ENCODE data around the gene ANO10.
"Not testable (repeated sequence)": the region's sequence is repeated elsewhere in the genome, so short reads cannot be mapped to it uniquely, and the experiment has no call there.

ANO10 gene, protein sequence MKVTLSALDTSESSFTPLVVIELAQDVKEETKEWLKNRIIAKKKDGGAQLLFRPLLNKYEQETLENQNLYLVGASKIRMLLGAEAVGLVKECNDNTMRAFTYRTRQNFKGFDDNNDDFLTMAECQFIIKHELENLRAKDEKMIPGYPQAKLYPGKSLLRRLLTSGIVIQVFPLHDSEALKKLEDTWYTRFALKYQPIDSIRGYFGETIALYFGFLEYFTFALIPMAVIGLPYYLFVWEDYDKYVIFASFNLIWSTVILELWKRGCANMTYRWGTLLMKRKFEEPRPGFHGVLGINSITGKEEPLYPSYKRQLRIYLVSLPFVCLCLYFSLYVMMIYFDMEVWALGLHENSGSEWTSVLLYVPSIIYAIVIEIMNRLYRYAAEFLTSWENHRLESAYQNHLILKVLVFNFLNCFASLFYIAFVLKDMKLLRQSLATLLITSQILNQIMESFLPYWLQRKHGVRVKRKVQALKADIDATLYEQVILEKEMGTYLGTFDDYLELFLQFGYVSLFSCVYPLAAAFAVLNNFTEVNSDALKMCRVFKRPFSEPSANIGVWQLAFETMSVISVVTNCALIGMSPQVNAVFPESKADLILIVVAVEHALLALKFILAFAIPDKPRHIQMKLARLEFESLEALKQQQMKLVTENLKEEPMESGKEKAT

DNA sequence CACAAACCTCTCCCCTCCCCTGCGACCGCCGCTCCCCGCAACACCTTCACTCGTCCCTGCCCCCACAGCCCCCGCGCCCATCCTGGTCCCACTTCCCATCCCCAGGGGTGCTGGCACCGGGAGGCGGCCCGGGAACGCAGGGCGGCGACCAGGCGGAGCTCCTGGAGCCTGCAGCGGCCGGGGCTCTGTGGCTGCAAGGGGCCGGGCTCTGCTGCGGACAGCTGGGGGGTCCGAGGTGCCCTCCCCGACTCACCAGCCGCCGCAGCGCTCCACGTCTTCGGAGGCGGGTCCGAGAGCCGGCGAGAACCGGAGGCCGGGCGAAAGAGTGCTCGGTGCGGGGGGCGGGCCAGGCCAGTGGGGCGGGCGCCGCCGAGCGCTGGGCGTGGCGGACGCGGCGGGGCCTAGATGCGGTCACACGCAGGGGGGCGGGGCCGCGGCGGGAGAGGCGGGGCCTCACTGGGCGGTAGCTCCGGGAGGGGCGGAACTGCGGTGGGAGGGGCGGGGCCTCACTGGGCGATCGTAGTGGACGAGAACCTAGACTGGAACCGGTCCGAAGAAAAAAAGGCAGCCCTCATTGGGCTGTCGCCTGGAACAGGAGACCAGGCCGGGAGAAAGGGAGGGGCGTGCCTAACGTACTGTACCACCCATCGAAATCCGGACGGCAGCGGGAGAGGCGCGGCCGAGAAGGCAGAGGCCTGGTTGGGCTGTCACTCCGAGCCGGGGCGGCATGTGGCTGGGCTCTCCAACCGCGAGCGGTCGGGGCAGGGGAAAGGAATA, at the start of gene ANO10:
ANO10 (minus strand) TSS at position 356 of the 777 bp plus-strand sequence. CDS start 16,159 bp downstream, outside the sequence.
- DNase-seq: peak; percentile 98 to 99

DNA sequence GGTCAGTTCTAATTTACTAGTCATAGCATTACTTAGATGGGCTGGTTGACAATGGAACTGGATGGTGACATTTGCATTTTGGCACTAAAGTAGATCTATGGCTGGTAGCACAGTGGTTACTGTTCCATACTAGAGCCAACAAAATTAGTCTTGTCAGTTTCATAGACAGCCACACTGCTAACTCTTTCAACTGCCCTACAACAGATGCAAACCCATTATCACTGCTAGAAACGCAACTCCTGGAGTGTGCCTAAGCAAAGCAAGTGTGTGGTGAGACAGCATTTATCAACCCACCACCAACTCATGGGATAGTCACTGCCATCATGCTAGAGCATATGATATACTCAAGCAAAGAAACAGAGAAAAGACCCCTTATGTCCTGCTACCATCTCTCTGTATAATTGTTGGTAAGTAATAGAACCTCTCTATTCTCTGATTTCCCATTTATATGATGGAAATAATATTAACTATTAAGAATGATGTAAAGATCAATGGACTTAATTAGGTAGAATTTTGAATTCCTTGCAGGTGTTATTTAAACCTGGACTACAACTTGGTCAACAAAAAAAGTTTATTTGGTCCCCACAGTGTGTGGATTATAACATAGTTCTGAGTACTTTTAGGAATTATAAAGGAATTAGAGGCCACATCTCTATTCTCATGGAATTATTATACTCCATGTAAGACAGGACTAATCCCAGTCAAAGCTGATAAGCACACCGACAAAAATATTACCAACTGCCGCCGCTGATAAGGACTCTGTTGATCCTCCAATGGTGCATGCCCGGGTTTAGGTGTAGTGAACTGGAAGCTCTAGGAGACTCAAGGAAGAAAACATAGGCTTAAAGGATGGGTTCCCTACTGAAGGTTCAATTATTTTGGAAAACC, 49.1 kb upstream of the ANO10 start:
- DNase-seq: no peak

DNA sequence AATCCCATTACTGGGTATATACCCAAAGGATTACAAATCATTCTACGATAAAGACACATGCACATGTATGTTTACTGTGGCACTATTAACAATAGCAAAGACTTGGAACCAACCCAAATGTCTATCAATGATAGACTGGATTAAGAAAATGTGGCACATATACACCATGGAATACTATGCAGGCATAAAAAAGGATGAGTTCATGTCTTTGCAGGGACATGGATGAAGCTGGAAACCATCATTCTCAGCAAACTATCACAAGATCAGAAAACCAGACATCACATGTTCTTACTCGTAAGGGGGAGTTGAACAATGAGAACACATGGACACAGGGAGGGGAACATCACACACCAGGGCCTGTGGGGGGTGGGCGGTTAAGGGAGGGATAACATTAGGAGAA, 43.2 kb upstream of the ANO10 start:
- DNase-seq: not testable (repeated sequence)

GRCh38 chr3:43661376-43661775, 39.6 kb upstream of the ANO10 start:
- not testable (repeated sequence) for DNase-seq

DNA sequence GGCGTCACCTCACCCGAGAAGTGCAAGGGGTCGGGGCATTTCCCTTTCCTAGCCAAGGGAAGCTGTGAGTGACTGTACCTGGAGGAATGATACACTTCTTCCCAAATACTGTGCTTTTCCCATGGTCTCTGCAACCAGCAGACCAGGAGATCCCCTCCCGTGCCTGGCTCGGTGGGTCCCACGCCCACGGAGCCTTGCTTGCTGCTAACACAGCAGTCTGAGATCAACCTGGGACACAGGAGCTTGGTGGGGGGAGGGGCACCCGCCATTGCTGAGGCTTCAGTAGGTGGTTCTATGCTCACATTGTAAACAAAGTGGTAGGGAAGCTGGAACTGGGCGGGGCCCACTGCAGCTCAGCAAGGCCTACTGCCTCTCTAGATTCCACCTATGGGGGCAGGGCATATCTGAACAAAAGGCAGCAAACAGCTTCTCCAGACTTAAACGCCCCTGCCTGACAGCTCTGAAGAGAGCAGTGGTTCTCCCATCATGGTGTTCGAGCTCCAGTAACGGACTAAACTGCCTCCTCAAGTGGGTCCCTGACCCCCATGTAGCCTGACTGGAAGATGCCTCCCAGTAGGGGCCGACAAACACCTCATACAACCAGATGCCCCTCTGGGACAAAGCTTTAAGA, 37.6 kb upstream of the ANO10 start:
- DNase-seq: no peak

- DNase-seq: not testable (repeated sequence)
Measured at GRCh38 chr3:43656390-43656789, 34.6 kb upstream of the ANO10 start.

DNA sequence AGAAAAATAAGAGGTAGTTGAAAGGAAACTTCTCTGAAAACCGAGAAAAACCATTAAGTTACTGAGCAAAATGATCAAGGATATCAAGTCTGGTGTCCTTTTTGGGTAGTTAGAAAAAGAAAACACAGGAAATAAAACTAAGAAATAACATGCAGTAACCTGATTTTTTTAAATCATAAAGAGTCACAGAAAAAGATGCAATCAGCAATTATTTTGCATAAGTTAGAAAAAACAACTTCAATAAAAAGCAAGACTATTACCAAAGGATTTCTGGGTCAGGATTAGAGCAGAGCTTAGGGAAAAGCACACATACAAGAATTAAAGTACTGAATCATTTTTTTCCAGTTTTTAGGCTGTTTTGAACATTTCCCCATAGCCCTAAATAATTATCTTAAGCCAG, 28.5 kb upstream of the ANO10 start:
- no peak for DNase-seq

GRCh38 chr3:43649365-43649968, 27.7 kb upstream of the ANO10 start:
- no peak for DNase-seq

DNA sequence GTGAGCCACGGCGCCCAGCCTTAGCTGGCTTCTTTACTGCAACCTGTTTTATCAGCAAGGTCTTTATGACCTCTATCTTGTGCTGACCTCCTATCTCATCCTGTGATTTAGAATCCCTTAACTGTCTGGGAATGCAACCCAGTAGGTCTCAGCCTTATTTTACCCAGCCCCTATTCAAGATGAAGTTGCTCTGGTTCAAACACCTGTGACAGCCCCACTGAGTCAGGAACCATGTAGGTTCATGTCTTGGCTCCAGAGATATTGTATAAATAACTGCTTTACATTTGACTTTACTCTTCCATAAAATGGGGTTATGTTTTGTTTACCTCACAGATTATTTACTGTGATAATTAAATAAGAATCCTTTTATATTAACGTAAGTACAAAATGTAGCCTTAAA, 27.1 kb upstream of the ANO10 start:
- DNase-seq: no peak

DNA sequence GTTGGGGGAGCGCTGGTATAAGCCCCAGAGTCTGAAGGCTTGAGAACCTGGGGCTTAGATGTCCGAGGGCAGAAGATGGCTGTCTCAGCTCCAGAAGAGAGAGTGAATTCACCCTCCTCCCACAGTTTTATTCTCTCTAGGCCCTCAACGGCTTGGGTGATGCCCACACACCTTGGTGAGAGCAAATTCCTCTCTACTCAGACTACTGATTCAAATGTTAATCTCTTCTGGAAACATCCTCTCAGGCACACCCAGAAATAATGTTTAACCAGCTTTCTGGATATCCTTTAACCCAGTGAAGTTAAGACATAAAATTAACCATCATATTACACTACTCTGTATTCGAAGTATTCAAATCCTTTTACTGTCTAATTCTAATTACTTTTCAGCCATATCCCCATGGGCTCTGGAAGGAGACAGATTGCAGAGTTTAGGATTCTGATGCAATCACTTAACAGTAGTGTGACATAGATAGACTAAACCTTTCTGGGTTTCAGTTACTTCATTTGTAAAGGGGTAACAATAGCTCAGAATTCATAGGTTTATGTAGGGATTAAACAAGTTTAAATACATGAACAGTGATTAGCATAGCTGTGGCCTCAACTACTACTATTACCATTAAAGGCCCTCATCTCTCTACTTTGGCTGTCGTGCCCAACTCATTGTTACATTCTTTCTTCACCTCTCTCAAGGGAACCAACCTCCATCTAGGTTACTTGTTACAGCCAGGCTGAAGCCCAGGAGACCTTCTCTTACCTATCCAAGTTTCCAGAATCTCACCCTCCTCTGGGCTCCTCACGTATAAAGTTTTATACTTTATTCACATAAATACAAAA, 25.7 kb upstream of the ANO10 start:
- DNase-seq: no peak

DNA sequence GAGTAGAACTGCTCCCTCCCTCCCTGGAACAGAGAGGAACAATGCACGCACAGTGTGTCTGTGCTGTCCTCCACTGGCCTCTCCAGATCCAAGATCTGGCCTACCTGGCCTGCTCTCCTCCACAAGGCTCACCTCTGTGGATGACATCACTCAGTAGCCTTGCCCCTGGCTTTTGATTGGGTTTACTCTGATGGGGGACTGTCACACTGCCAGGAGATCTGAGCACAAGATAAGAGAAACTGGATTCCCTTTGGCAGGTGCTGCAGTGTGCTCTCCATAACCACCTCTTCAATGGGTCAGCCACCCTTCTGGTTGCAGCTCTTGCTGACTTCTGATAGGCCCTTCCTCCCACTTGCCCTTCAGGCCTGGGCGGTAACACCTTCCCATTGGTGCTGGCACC, 22.6 kb upstream of the ANO10 start:
- DNase-seq: no peak

GRCh38 chr3:43641306-43642114, 19.7 kb upstream of the ANO10 start:
- no peak for DNase-seq

DNA sequence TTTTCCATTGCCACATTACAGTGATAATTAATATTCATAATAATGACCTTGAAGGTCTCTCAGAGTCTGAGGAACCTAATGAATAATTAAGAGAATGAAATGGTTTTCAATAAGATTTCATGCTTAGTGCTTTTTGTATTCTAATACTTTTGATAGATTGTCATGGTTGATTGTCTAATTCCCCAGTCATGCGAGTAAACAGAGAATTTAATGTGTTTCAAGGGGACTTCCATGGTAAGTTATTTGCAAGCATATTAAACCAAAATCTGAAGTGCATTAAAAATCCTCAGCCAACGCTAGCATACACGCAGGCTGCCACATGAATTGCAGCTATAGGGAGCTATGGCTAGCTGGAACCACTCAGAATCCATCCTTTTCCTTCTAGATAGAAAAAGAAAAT, 18.9 kb upstream of the ANO10 start:
- no peak for DNase-seq

- peak; percentile 33 to 38 for DNase-seq
Measured at GRCh38 chr3:43638594-43639447, 17.0 kb upstream of the ANO10 start.

GRCh38 chr3:43637702-43638101, 15.9 kb upstream of the ANO10 start:
- no peak for DNase-seq

GRCh38 chr3:43632986-43633385, 11.2 kb upstream of the ANO10 start:
- no peak for DNase-seq

- DNase-seq: no peak
Measured at GRCh38 chr3:43632269-43632733, 10.5 kb upstream of the ANO10 start.

GRCh38 chr3:43629741-43630140, 7.9 kb upstream of the ANO10 start:
- no peak for DNase-seq

- DNase-seq: no peak
Measured at GRCh38 chr3:43629257-43629656, 7.4 kb upstream of the ANO10 start.
